ENCODE data around the gene MRC1. TPM values are rescaled to one million over a fixed set of nuclear protein-coding genes. Genes with fewer than 3 reads are reported as not detected.

The MRC1 gene
- total RNA-seq, 1 donor from 2014 or later: 0.07 TPM

GRCh38 chr10:17784688-17785087 lies 24.5 kb upstream of the MRC1 start:
- H3K27ac ChIP-seq (ENCODE audit: low read depth, low read length): peak overlapping the region; percentile 62
- Mint-ChIP-seq H3K4me3 (ENCODE audit: unreplicated experiment) (no peak overlapping the region), H3K27ac (ENCODE audit: unreplicated experiment) (peak overlapping the region; percentile 29), H3K9me3 (ENCODE audit: unreplicated experiment) (no peaks in the 10 kb centered on the region), H3K27me3 (ENCODE audit: low read depth, unreplicated experiment) (no peaks in the 10 kb centered on the region), H3K4me1 (ENCODE audit: low read depth, unreplicated experiment) (peaks cover 42% of the 10 kb centered on the region), H3K36me3 (ENCODE audit: low read depth, unreplicated experiment) (no peaks in the 10 kb centered on the region)
- H3K4me1 ChIP-seq (ENCODE audit: insufficient read depth, low read length): peaks cover 42% of the 10 kb centered on the region
- no peaks in the 10 kb centered on the region for H3K27me3 ChIP-seq (ENCODE audit: insufficient read depth, low read length)
- FAIRE-seq (peak; percentile 94), DNase-seq (ENCODE audit: low read depth) (peak; percentile 71)
- no peaks in the 10 kb centered on the region for H3K36me3 ChIP-seq (ENCODE audit: insufficient read depth, low read length)
- TF ChIP-seq EZH2 (IDR thresholded peaks at IDR 0.05; ENCODE audit: insufficient read depth, low read length) (no peak), CTCF (IDR thresholded peaks at IDR 0.05; ENCODE audit: insufficient read depth, low read depth, low read length) (no peak)
- no peak overlapping the region for H2AFZ ChIP-seq (ENCODE audit: low read depth, low read length)
- no peaks in the 10 kb centered on the region for H3K79me2 ChIP-seq (ENCODE audit: insufficient read depth, low read length)
- H3K4me3 ChIP-seq (ENCODE audit: insufficient read depth, low read depth, low read length): no peak overlapping the region
- H3K9me3 ChIP-seq (ENCODE audit: insufficient read depth, low read depth, low read length): no peaks in the 10 kb centered on the region
- H3K9ac ChIP-seq (ENCODE audit: low read length): peak overlapping the region; percentile 29
- peak overlapping the region; percentile 71 for H3K4me2 ChIP-seq (ENCODE audit: low read length)
- H4K20me1 ChIP-seq (ENCODE audit: insufficient read depth, low read length): no peaks in the 10 kb centered on the region

GRCh38 chr10:17785276-17785930 lies 23.7 kb upstream of the MRC1 start:
- Histone ChIP-seq H3K79me2 (ENCODE audit: insufficient read depth, low read length) (no peaks in the 10 kb centered on the region), H2AFZ (ENCODE audit: low read depth, low read length) (no peak overlapping the region), H3K9me3 (ENCODE audit: insufficient read depth, low read depth, low read length) (no peaks in the 10 kb centered on the region), H4K20me1 (ENCODE audit: insufficient read depth, low read length) (no peaks in the 10 kb centered on the region), H3K36me3 (ENCODE audit: insufficient read depth, low read length) (no peaks in the 10 kb centered on the region), H3K9ac (ENCODE audit: low read length) (no peak overlapping the region), H3K27me3 (ENCODE audit: insufficient read depth, low read length) (no peaks in the 10 kb centered on the region), H3K27ac (ENCODE audit: low read depth, low read length) (peak overlapping the region; percentile 62), H3K4me2 (ENCODE audit: low read length) (peak overlapping the region; percentile 71), H3K4me1 (ENCODE audit: insufficient read depth, low read length) (peaks cover 42% of the 10 kb centered on the region), H3K4me3 (ENCODE audit: insufficient read depth, low read depth, low read length) (no peak overlapping the region)
- Mint-ChIP-seq H3K4me3 (ENCODE audit: unreplicated experiment) (no peak overlapping the region), H3K27me3 (ENCODE audit: low read depth, unreplicated experiment) (no peaks in the 10 kb centered on the region), H3K4me1 (ENCODE audit: low read depth, unreplicated experiment) (peaks cover 40% of the 10 kb centered on the region), H3K27ac (ENCODE audit: unreplicated experiment) (peak overlapping the region; percentile 29), H3K36me3 (ENCODE audit: low read depth, unreplicated experiment) (no peaks in the 10 kb centered on the region), H3K9me3 (ENCODE audit: unreplicated experiment) (no peaks in the 10 kb centered on the region)
- no peak for TF ChIP-seq CTCF (IDR thresholded peaks at IDR 0.05; ENCODE audit: insufficient read depth, low read depth, low read length)
- TF ChIP-seq EZH2 (IDR thresholded peaks at IDR 0.05; ENCODE audit: insufficient read depth, low read length): no peak
- FAIRE-seq (no peak), DNase-seq (ENCODE audit: low read depth) (no peak)
